Measurements from ENCODE around the gene ECHS1. TPM values are rescaled to one million over a fixed set of nuclear protein-coding genes. Genes with fewer than 3 reads are reported as not detected.

ECHS1 gene
- total and polyA plus RNA-seq, 2 donors (not counting 3 experiments of a cell fraction or from before 2014, with no cell fraction given) = 46.2 to 108 TPM

DNA sequence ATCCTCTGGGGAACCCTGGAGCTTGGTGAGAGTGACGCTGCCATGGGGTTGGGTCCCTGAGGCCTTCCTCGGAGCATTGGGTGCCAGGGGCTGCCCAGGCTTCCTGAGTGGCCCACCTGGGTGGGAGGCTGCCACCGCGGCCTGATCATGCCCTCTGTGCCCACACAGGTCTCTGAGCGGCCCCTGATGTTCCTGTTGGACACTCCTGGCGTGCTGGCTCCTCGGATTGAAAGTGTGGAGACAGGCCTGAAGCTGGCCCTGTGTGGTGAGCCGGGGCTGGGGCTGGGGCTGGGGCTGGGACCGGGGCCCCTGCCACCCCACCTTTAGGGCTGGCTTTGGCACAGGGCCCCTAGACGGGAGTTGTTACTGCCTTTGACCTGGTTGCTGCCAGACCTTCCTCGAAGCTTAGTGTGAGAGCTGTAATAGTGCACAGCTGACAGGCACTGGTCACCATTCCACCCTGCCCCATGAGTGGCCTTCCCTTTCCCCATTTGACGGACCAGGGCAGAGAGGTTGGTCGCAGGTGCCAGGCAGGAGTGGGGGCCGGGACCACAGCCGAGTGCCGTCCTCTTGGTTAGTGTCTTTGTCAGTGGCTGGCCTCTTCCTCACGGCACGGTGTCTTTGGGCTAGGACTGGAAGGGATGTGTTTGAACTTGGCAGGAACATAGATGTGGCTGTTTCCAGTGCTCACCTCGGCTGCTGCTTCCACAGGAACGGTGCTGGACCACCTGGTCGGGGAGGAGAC lies 29.0 kb upstream of the ECHS1 start:
- POLR2A ChIA-PET = no interaction called here
- dilution Hi-C loops (cut with MboI; ENCODE audit: extremely low pct_ligation_motif_present, low sequenced_read_pairs) = no loop called here

More for the DNA sequence above, 29.0 kb upstream of the ECHS1 start:
- intact Hi-C loops (cut with micrococcal nuclease) = no loop called here
- Histone ChIP-seq H3K4me2 (ENCODE audit: insufficient read depth, low read length) (no peak overlapping the region), H3K4me1 (ENCODE audit: control insufficient read depth, extremely low read depth, insufficient read depth, low read length) (no peaks in the 10 kb centered on the region), H3K27me3 (ENCODE audit: control insufficient read depth in 2 of 2, insufficient read depth in 2 of 2, low read length in 2 of 2) (no peaks in the 10 kb centered on the region), H3K4me3 (replicated peaks in 1 of 3; ENCODE audit: insufficient read depth in 1 of 3, low read depth in 1 of 3, low read length in 3 of 3) (no peak overlapping the region), H3K9ac (replicated peaks; ENCODE audit: extremely low read depth, insufficient read depth, low read length) (no peak overlapping the region), H3K9me1 (replicated peaks; ENCODE audit: control insufficient read depth, extremely low read depth, insufficient read depth, low read length) (no peaks in the 10 kb centered on the region), H3K27ac (ENCODE audit: insufficient read depth, low read depth, low read length) (no peak overlapping the region), H3K9me3 (replicated peaks; ENCODE audit: control insufficient read depth, insufficient read depth, low read length) (no peaks in the 10 kb centered on the region), H3K79me2 (ENCODE audit: control insufficient read depth, insufficient read depth, low read length) (peaks cover 33% of the 10 kb centered on the region), H2AFZ (ENCODE audit: low read depth, low read length) (no peak overlapping the region), H3K36me3 (ENCODE audit: control insufficient read depth in 2 of 2, extremely low read depth in 1 of 2, insufficient read depth in 2 of 2, low read length in 2 of 2) (peaks cover 16 to 27% of the 10 kb centered on the region in 2 experiments), H4K20me1 (replicated peaks; ENCODE audit: control insufficient read depth, extremely low read depth, insufficient read depth, low read length) (no peaks in the 10 kb centered on the region)
- CTCF ChIA-PET = interaction anchor here (0.6 kb wide), 1 partner anchor 288 kb away, joined by 3 read pairs; no protein-coding TSS in a partner anchor
- DNase-seq (ENCODE audit: low read depth, low spot score) (no peak), FAIRE-seq (no peak)
- BruUV-seq (replicated peaks) = no TSS peak
- TF ChIP-seq, protein P1, sequence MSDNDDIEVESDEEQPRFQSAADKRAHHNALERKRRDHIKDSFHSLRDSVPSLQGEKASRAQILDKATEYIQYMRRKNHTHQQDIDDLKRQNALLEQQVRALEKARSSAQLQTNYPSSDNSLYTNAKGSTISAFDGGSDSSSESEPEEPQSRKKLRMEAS (IDR thresholded peaks at IDR 0.05; ENCODE audit: insufficient read depth, insufficient read length) = no peak
- TF ChIP-seq POLR2AphosphoS5 (IDR thresholded peaks at IDR 0.05; ENCODE audit: insufficient read depth, low read depth, low read length) = no peak
- no peak for TF ChIP-seq MYC (IDR thresholded peaks at IDR 0.05; ENCODE audit: low read depth, low read length)
- no peak for TF ChIP-seq POLR2A (IDR thresholded peaks at IDR 0.05; ENCODE audit: low read depth, low read length)
- no peak for TF ChIP-seq JUN (IDR thresholded peaks at IDR 0.05; ENCODE audit: borderline replicate concordance, insufficient read depth, insufficient read length, low read depth)
- TF ChIP-seq, protein P2, sequence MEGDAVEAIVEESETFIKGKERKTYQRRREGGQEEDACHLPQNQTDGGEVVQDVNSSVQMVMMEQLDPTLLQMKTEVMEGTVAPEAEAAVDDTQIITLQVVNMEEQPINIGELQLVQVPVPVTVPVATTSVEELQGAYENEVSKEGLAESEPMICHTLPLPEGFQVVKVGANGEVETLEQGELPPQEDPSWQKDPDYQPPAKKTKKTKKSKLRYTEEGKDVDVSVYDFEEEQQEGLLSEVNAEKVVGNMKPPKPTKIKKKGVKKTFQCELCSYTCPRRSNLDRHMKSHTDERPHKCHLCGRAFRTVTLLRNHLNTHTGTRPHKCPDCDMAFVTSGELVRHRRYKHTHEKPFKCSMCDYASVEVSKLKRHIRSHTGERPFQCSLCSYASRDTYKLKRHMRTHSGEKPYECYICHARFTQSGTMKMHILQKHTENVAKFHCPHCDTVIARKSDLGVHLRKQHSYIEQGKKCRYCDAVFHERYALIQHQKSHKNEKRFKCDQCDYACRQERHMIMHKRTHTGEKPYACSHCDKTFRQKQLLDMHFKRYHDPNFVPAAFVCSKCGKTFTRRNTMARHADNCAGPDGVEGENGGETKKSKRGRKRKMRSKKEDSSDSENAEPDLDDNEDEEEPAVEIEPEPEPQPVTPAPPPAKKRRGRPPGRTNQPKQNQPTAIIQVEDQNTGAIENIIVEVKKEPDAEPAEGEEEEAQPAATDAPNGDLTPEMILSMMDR (IDR thresholded peaks at IDR 0.05; ENCODE audit: extremely low read depth in 1 of 2, insufficient read depth in 1 of 2, low read depth in 1 of 2, low read length in 2 of 2) = no peak

All from endothelial cell of umbilical vein (primary cell).